B cell (primary cell): Measurements from ENCODE around the gene TAOK2. TPM values are rescaled to one million over a fixed set of nuclear protein-coding genes. Genes with fewer than 3 reads are reported as not detected.

Experiments
- ATAC-seq: fragments of 200-7000 bp; cut with Tn5 transposase; one replicate; pipeline ENCODE4 v1.10.0; 2021; ENCODE audit warnings: low read depth, mild to moderate bottlenecking, moderate number of reproducible peaks, moderate library complexity
- CTCF ChIA-PET: fragments of 350-600 bp; sonication (Branson Sonifier 250); formaldehyde crosslinking; loops from one replicate; lab custom pipeline; 2021; ENCODE audit warnings: antibody characterized with exemption, inconsistent platforms; lab: Charles Lee
- POLR2A ChIA-PET: fragments of 350-600 bp; sonication (Branson Sonifier 250); formaldehyde crosslinking; loops from one replicate; lab custom pipeline; 2021; ENCODE audit warnings: antibody characterized with exemption; lab: Charles Lee
- DNase-seq: peaks from one replicate; pipeline ENCODE4 v3.0.0; 2013
- H2AFZ ChIP-seq: 2 replicates; pipeline ENCODE4 v1.6.1; 2012; ENCODE audit warnings: mild to moderate bottlenecking, low read depth, low read length; ENCODE audit not compliant: insufficient read depth, poor library complexity, severe bottlenecking
- H3K27ac ChIP-seq, 2 donors: 1 replicate in 1 of 2; 2 replicates in 1 of 2; pipeline ENCODE4 v1.5.1; 2012 to 2013; ENCODE audit warnings: low read length in 2 of 2, mild to moderate bottlenecking in 2 of 2, moderate library complexity in 1 of 2
- H3K27me3 ChIP-seq, 4 experiments: fragments of 200-600 bp in 1 of 4; sonication (generic) in 1 of 4; replicated peaks in 1 of 4; 1 replicate in 2 of 4; 2 replicates in 2 of 4; pipeline versions ENCODE4 v1.6.1 to v1.7.0; 2013 to 2016; ENCODE audit warnings: low read length in 3 of 4, mild to moderate bottlenecking in 2 of 4, mixed read lengths in 1 of 4, moderate library complexity in 1 of 4; ENCODE audit not compliant: insufficient read depth in 4 of 4, control insufficient read depth in 3 of 4; ENCODE audit errors: control extremely low read depth in 1 of 4
- H3K36me3 ChIP-seq, 2 experiments: replicated peaks in 1 of 2; 1 replicate in 1 of 2; 2 replicates in 1 of 2; pipeline versions ENCODE4 v1.6.1 to v1.7.1; 2013; ENCODE audit warnings: low read length in 1 of 2; ENCODE audit not compliant: insufficient read depth in 2 of 2, control insufficient read depth in 1 of 2; ENCODE audit errors: control extremely low read depth in 1 of 2, extremely low read depth in 1 of 2
- H3K4me1 ChIP-seq, 2 donors: fragments of 200-600 bp in 1 of 2; sonication (generic) in 1 of 2; 1 replicate in 1 of 2; 2 replicates in 1 of 2; pipeline versions ENCODE4 v1.5.1 to v1.6.1; 2013 to 2017; ENCODE audit warnings: low read length in 2 of 2; ENCODE audit not compliant: control insufficient read depth in 2 of 2, insufficient read depth in 2 of 2
- H3K4me2 ChIP-seq: replicated peaks from 2 replicates; pipeline ENCODE3; 2012; ENCODE audit warnings: mild to moderate bottlenecking, low read depth, low read length; ENCODE audit not compliant: poor library complexity, severe bottlenecking
- H3K4me3 ChIP-seq, 5 experiments: fragments of 200-600 bp in 1 of 5; sonication (generic) in 1 of 5; 1 replicate in 3 of 5; 2 replicates in 2 of 5; pipeline versions ENCODE4 v1.5.1 to v1.7.0; 2011 to 2016; ENCODE audit warnings: low read length in 4 of 5, mild to moderate bottlenecking in 4 of 5, low read depth in 2 of 5, control low read depth in 1 of 5, moderate library complexity in 1 of 5; ENCODE audit not compliant: insufficient read depth in 1 of 5; ENCODE audit errors: control extremely low read depth in 1 of 5, extremely low read depth in 1 of 5
- H3K79me2 ChIP-seq: fragments of 200-600 bp; sonication (generic); one replicate; pipeline ENCODE4 v1.6.0; 2016; ENCODE audit warnings: low read length; ENCODE audit not compliant: control insufficient read depth, insufficient read depth
- H3K9ac ChIP-seq: fragments of 200-600 bp; sonication (generic); 2 replicates; pipeline ENCODE4 v1.6.1; 2017; ENCODE audit warnings: mild to moderate bottlenecking, low read length, moderate library complexity
- H3K9me3 ChIP-seq, 3 donors: one replicate each; pipeline versions ENCODE4 v1.6.1 to v1.7.1; 2013; ENCODE audit warnings: low read length in 2 of 3; ENCODE audit not compliant: control insufficient read depth in 2 of 3, insufficient read depth in 1 of 3; ENCODE audit errors: control extremely low read depth in 1 of 3
- H4K20me1 ChIP-seq: 2 replicates; pipeline ENCODE4 v1.6.0; 2012; ENCODE audit warnings: mild to moderate bottlenecking, low read length; ENCODE audit not compliant: insufficient read depth, control insufficient read depth, poor library complexity, severe bottlenecking
- H3K27ac Mint-ChIP-seq: one replicate; pipeline ENCODE4 v1.8.0; 2021; ENCODE audit warnings: mixed read lengths
- H3K27me3 Mint-ChIP-seq: one replicate; pipeline ENCODE4 v1.8.0; 2021; ENCODE audit warnings: mixed read lengths
- H3K4me1 Mint-ChIP-seq: one replicate; pipeline ENCODE4 v1.8.0; 2021; ENCODE audit warnings: mixed read lengths
- H3K4me3 Mint-ChIP-seq: one replicate; pipeline ENCODE4 v1.8.0; 2021; ENCODE audit warnings: mixed read lengths
- H3K9me3 Mint-ChIP-seq: one replicate; pipeline ENCODE4 v1.8.0; 2022; ENCODE audit warnings: mixed read lengths; ENCODE audit not compliant: insufficient read depth
- CTCF ChIP-seq: fragments of 200-600 bp; IDR thresholded peaks from one replicate; pipeline ENCODE4 v1.8.0; 2022; ENCODE audit warnings: antibody characterized with exemption, mild to moderate bottlenecking
- EZH2 ChIP-seq: IDR thresholded peaks from 2 replicates; pipeline ENCODE4 v1.6.1; 2012; ENCODE audit warnings: borderline replicate concordance, low read depth, mild to moderate bottlenecking, moderate library complexity, low read length; ENCODE audit not compliant: insufficient read depth, poor library complexity, severe bottlenecking
- WGBS: methylation state at CpG from one replicate; pipeline ENCODE4 v1.1.5; 2013; ENCODE audit warnings: missing lambda C conversion rate; ENCODE audit not compliant: insufficient coverage; 5-methylcytosine and 5-hydroxymethylcytosine counted together
- intact Hi-C: fragments of 100-400 bp; cut with micrococcal nuclease; formaldehyde crosslinking; loops from one replicate; pipeline ENCODE4 v1.10.0; 2022
- polyA plus RNA-seq: library from polyadenylated mRNA; depleted of rRNA; stranded (reverse); fragments of >200 nt; gene quantifications from 2 replicates; pipeline ENCODE4 v1.2.3, GENCODE V29; 2012
- total RNA-seq, 2 donors: library from RNA; stranded (reverse); fragments of 120-200 nt in 1 of 2; gene quantifications; 1 replicate in 1 of 2; 2 replicates in 1 of 2; pipeline versions ENCODE4 v1.2.3 to v1.2.4, GENCODE V29; 2013 to 2022

The TAOK2 gene
- total and polyA plus RNA-seq, 2 donors (not counting 1 experiment from before 2014, with no cell fraction given) = 30.3 to 50.8 TPM

- H3K9me3 Mint-ChIP-seq = no peaks in the 10 kb centered on the region
- H3K27ac Mint-ChIP-seq = no peak overlapping the region
- H3K27me3 Mint-ChIP-seq = no peaks in the 10 kb centered on the region
- Histone ChIP-seq H3K4me2 (no peak overlapping the region), H3K4me1 (no peaks in the 10 kb centered on the region), H2AFZ (no peak overlapping the region), H3K36me3 (peaks cover 0 to 81% of the 10 kb centered on the region in 2 experiments), H3K27me3 (no peaks in the 10 kb centered on the region), H4K20me1 (no peaks in the 10 kb centered on the region), H3K9ac (no peak overlapping the region), H3K79me2 (no peaks in the 10 kb centered on the region), H3K27ac (no peak overlapping the region), H3K4me3 (no peak overlapping the region), H3K9me3 (no peaks in the 10 kb centered on the region)
- ATAC-seq (no peak), DNase-seq (no peak)
- TF ChIP-seq EZH2 = no peak
- CTCF ChIA-PET = no interaction called here
- H3K4me1 Mint-ChIP-seq = no peaks in the 10 kb centered on the region
- POLR2A ChIA-PET = interaction anchor here (0.6 kb wide), 1 partner anchor 11 kb away, joined by 4 read pairs; the partner anchor contains the start of gene INO80E
- WGBS = 98% methylated on average over 27 of the region's 28 CpGs
- intact Hi-C loops = no loop called here
- no peak overlapping the region for H3K4me3 Mint-ChIP-seq
These were observed 11.7 kb downstream of the TAOK2 start for GRCh38 chr16:29985271-29985811.

GRCh38 chr16:29986231-29986630 is 12.6 kb downstream of the TAOK2 start:
- Histone ChIP-seq H3K27me3 (no peaks in the 10 kb centered on the region), H3K4me3 (no peak overlapping the region), H3K79me2 (no peaks in the 10 kb centered on the region), H3K4me1 (no peaks in the 10 kb centered on the region), H2AFZ (no peak overlapping the region), H3K9ac (no peak overlapping the region), H3K9me3 (no peaks in the 10 kb centered on the region), H3K4me2 (no peak overlapping the region), H4K20me1 (no peaks in the 10 kb centered on the region), H3K36me3 (peaks cover 0 to 76% of the 10 kb centered on the region in 2 experiments), H3K27ac (no peak overlapping the region)
- Mint-ChIP-seq H3K9me3 (no peaks in the 10 kb centered on the region), H3K27me3 (no peaks in the 10 kb centered on the region), H3K4me3 (no peak overlapping the region), H3K4me1 (no peaks in the 10 kb centered on the region), H3K27ac (no peak overlapping the region)
- CTCF ChIA-PET = no interaction called here
- WGBS = 96% methylated on average over 20 of the region's 20 CpGs
- no peak for ATAC-seq
- POLR2A ChIA-PET = no interaction called here
- TF ChIP-seq EZH2 (no peak), CTCF (no peak)
- intact Hi-C loops = no loop called here
- DNase-seq = no peak
